Measurements from ENCODE around the gene AXIN2. TPM values are rescaled to one million over a fixed set of nuclear protein-coding genes. Genes with fewer than 3 reads are reported as not detected.

AXIN2 gene
- polyA plus RNA-seq, 1 donor from 2014 or later = 26.7 TPM

DNA sequence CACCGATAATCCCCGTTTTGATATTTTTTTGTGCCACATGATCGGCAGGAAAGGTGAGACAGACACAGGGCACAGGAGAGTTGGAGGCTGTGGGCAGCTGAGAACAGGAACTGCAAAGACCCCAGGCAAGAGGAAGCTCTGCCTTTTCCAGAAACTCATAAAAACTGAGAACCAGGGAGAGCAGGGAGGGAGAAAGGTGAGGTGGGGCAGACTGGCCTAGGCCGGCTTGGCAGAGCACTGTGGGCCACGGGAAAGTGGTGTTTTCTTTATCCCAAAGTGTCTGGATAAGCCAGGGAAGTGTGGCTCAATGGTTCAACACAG lies 11.8 kb upstream of the AXIN2 start:
- no peak overlapping the region for H3K4me2 ChIP-seq (ENCODE audit: low read length)
- H3K4me3 ChIP-seq (ENCODE audit: low read length) = no peak overlapping the region
- no peaks in the 10 kb centered on the region for H3K9me2 ChIP-seq (ENCODE audit: insufficient read depth, low read length)
- H3K36me3 ChIP-seq (ENCODE audit: insufficient read depth, low read length) = no peaks in the 10 kb centered on the region
- H4K20me1 ChIP-seq (ENCODE audit: insufficient read depth) = no peaks in the 10 kb centered on the region
- no peaks in the 10 kb centered on the region for H3K79me2 ChIP-seq (replicated peaks; ENCODE audit: insufficient read depth, low read length)
- TF ChIP-seq RAD21 (conservative IDR thresholded peaks at IDR 0.05) = no peak
- TF ChIP-seq EZH2 (IDR thresholded peaks at IDR 0.05; ENCODE audit: borderline replicate concordance, insufficient read depth, low read length, poor library complexity, severe bottlenecking) = no peak
- H3F3A ChIP-seq (ENCODE audit: insufficient read depth, low read length, poor library complexity, severe bottlenecking) = no peaks in the 10 kb centered on the region
- no peaks in the 10 kb centered on the region for H3K9me3 ChIP-seq (ENCODE audit: low read length)
- H3K27ac ChIP-seq (ENCODE audit: low read length) = no peak overlapping the region
- H3K9ac ChIP-seq (ENCODE audit: low read length) = no peak overlapping the region
- no peak overlapping the region for H2AFZ ChIP-seq (ENCODE audit: low read depth, low read length)
- H3K27me3 ChIP-seq (ENCODE audit: insufficient read depth, low read depth, low read length) = no peaks in the 10 kb centered on the region

DNA sequence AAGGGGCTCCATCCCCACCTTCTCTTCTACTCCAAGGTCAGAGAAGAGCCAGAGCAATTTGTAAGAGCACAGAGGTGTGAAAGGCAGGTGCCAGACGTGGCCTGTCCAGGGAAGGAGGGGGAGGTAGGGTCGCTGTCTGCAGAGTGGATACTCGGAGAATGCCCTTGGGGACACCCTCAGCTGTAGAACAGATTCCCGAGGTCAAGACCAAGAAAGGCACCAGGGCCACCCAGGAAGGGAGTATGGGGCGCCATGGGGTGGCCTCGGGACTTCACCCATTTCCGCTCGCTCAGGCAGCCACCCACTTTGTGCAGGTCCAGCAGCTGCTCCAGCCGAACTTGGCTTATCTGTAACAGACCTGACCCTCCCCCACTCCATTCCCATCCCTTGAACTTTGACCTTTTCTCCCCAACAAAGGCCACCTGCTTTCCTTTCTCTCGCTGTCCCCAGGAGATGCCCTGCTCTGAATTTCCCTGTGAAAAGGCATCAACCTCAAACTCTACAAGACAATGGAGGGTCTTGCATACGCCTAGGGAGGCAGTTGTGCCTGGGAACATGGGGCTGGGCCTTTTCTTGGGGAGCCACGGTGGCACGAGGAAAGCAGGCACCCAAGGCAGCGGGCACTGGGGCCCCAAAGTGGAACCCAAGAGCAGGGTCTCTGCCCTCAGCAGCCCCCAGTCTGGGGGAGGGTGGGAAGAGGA lies 11.3 kb upstream of the AXIN2 start:
- H3K36me3 ChIP-seq (ENCODE audit: insufficient read depth, low read length) = no peaks in the 10 kb centered on the region
- H3K79me2 ChIP-seq (replicated peaks; ENCODE audit: insufficient read depth, low read length) = no peaks in the 10 kb centered on the region
- no peak overlapping the region for H3K4me3 ChIP-seq (ENCODE audit: low read length)
- no peaks in the 10 kb centered on the region for H3K9me3 ChIP-seq (ENCODE audit: low read length)
- no peak overlapping the region for H3K9ac ChIP-seq (ENCODE audit: low read length)
- no peak overlapping the region for H3K27ac ChIP-seq (ENCODE audit: low read length)
- H4K20me1 ChIP-seq (ENCODE audit: insufficient read depth) = no peaks in the 10 kb centered on the region
- no peaks in the 10 kb centered on the region for H3K27me3 ChIP-seq (ENCODE audit: insufficient read depth, low read depth, low read length)
- H3F3A ChIP-seq (ENCODE audit: insufficient read depth, low read length, poor library complexity, severe bottlenecking) = no peaks in the 10 kb centered on the region
- TF ChIP-seq REST (IDR thresholded peaks at IDR 0.05; ENCODE audit: borderline replicate concordance) (no peak), EP300 (conservative IDR thresholded peaks at IDR 0.05; ENCODE audit: poor library complexity, severe bottlenecking) (no peak), RAD21 (conservative IDR thresholded peaks at IDR 0.05) (no peak), MXI1 (conservative IDR thresholded peaks at IDR 0.05; ENCODE audit: poor library complexity, severe bottlenecking) (no peak), TAF1 (IDR thresholded peaks at IDR 0.05; ENCODE audit: low read depth) (no peak)
- TF ChIP-seq, protein P1, sequence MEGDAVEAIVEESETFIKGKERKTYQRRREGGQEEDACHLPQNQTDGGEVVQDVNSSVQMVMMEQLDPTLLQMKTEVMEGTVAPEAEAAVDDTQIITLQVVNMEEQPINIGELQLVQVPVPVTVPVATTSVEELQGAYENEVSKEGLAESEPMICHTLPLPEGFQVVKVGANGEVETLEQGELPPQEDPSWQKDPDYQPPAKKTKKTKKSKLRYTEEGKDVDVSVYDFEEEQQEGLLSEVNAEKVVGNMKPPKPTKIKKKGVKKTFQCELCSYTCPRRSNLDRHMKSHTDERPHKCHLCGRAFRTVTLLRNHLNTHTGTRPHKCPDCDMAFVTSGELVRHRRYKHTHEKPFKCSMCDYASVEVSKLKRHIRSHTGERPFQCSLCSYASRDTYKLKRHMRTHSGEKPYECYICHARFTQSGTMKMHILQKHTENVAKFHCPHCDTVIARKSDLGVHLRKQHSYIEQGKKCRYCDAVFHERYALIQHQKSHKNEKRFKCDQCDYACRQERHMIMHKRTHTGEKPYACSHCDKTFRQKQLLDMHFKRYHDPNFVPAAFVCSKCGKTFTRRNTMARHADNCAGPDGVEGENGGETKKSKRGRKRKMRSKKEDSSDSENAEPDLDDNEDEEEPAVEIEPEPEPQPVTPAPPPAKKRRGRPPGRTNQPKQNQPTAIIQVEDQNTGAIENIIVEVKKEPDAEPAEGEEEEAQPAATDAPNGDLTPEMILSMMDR (IDR thresholded peaks at IDR 0.05; ENCODE audit: poor library complexity, severe bottlenecking) = no peak
- no peaks in the 10 kb centered on the region for H3K9me2 ChIP-seq (ENCODE audit: insufficient read depth, low read length)
- no peak overlapping the region for H3K4me2 ChIP-seq (ENCODE audit: low read length)
- no peak overlapping the region for H2AFZ ChIP-seq (ENCODE audit: low read depth, low read length)

- Histone ChIP-seq H3F3A (ENCODE audit: insufficient read depth, low read length, poor library complexity, severe bottlenecking) (no peaks in the 10 kb centered on the region), H2AFZ (ENCODE audit: low read depth, low read length) (no peak overlapping the region), H3K9ac (ENCODE audit: low read length) (no peak overlapping the region), H3K9me2 (ENCODE audit: insufficient read depth, low read length) (no peaks in the 10 kb centered on the region), H3K36me3 (ENCODE audit: insufficient read depth, low read length) (no peaks in the 10 kb centered on the region), H3K27ac (ENCODE audit: low read length) (no peak overlapping the region), H3K79me2 (replicated peaks; ENCODE audit: insufficient read depth, low read length) (no peaks in the 10 kb centered on the region), H3K27me3 (ENCODE audit: insufficient read depth, low read depth, low read length) (no peaks in the 10 kb centered on the region), H4K20me1 (ENCODE audit: insufficient read depth) (no peaks in the 10 kb centered on the region), H3K9me3 (ENCODE audit: low read length) (no peaks in the 10 kb centered on the region), H3K4me3 (ENCODE audit: low read length) (no peak overlapping the region), H3K4me2 (ENCODE audit: low read length) (no peak overlapping the region)
- TF ChIP-seq SMC3 (conservative IDR thresholded peaks at IDR 0.05; ENCODE audit: poor library complexity) (no peak), RAD21 (conservative IDR thresholded peaks at IDR 0.05) (no peak), EZH2 (IDR thresholded peaks at IDR 0.05; ENCODE audit: borderline replicate concordance, insufficient read depth, low read length, poor library complexity, severe bottlenecking) (no peak), REST (IDR thresholded peaks at IDR 0.05; ENCODE audit: borderline replicate concordance) (no peak), MXI1 (conservative IDR thresholded peaks at IDR 0.05; ENCODE audit: poor library complexity, severe bottlenecking) (no peak), EP300 (conservative IDR thresholded peaks at IDR 0.05; ENCODE audit: poor library complexity, severe bottlenecking) (no peak), POLR2AphosphoS5 (IDR thresholded peaks at IDR 0.05) (no peak), TAF1 (IDR thresholded peaks at IDR 0.05; ENCODE audit: low read depth) (no peak)
- TF ChIP-seq, protein P1 (IDR thresholded peaks at IDR 0.05; ENCODE audit: poor library complexity, severe bottlenecking) = no peak
These were observed 10.7 kb upstream of the AXIN2 start for GRCh38 chr17:65572186-65572580.
